ENCODE results near the gene SGMS2. TPM values are rescaled to one million over a fixed set of nuclear protein-coding genes. Genes with fewer than 3 reads are reported as not detected.

The SGMS2 gene
- total and polyA plus RNA-seq, 2 of the 4 experiments (the other 2 are of a cell fraction) = 13.4 to 37.5 TPM

- in situ Hi-C loops (cut with MboI; ENCODE audit: low sequenced_read_pairs) = no loop called here
- H4K5ac ChIP-seq (ENCODE audit: low read depth, low read length) = no peak overlapping the region
- no peak overlapping the region for H2AFZ ChIP-seq (replicated peaks; ENCODE audit: low read length, poor library complexity)
- ATAC-seq (ENCODE audit: low read depth) (no peak), DNase-seq (peak; percentile 63)
- ChIA-PET POLR2A (ENCODE audit: unreplicated experiment) (no interaction called here), CTCF (interaction anchor here (1.5 kb wide), 1 partner anchor 54 kb away, joined by 3 read pairs; no protein-coding TSS in a partner anchor)
- H2AK9ac ChIP-seq (replicated peaks; ENCODE audit: low read depth, low read length, poor library complexity) = peak overlapping the region; percentile 11
- peak overlapping the region; percentile 11; the same call in 1 of the 2 replicates for H3K23ac ChIP-seq (ENCODE audit: low read depth, low read length)
- no peak overlapping the region for H3K4ac ChIP-seq (ENCODE audit: low read depth, low read length)
- no peak overlapping the region for H3K18ac ChIP-seq (ENCODE audit: low read depth, low read length)
- no peaks in the 10 kb centered on the region for H4K20me1 ChIP-seq (ENCODE audit: insufficient read depth, low read length)
- dilution Hi-C loops (cut with HindIII; ENCODE audit: low sequenced_read_pairs, unreplicated experiment) = no loop called here
- intact Hi-C loops (cut with micrococcal nuclease) = no loop called here
- no peak overlapping the region for H4K91ac ChIP-seq (ENCODE audit: insufficient read depth, low read depth, low read length)
- no peaks in the 10 kb centered on the region; the same call in 1 of the 2 replicates for H3K9me1 ChIP-seq (ENCODE audit: insufficient read depth, low read length)
- H3K14ac ChIP-seq (replicated peaks; ENCODE audit: low read depth, low read length) = 0 out of 2 replicates have a peak overlapping the region, but pooled peaks have one; percentile 25
- H3K9ac ChIP-seq (ENCODE audit: low read depth, low read length) = no peak overlapping the region
- H3K4me3 ChIP-seq (ENCODE audit: insufficient read depth, low read depth, low read length) = no peak overlapping the region
- H3K56ac ChIP-seq (ENCODE audit: extremely low read depth, insufficient read depth, low read length) = no peak overlapping the region
- no peaks in the 10 kb centered on the region; a peak in 1 of 4 replicates for H3K79me1 ChIP-seq (ENCODE audit: low read depth in 1 of 2, low read length in 2 of 2)
- peak; percentile 14; the same call in 1 of the 2 replicates for TF ChIP-seq BHLHE40 (IDR thresholded peaks at IDR 0.05; ENCODE audit: low read depth, low read length)
- TF ChIP-seq MAFK (IDR thresholded peaks at IDR 0.05; ENCODE audit: low read depth, low read length) = no peak
- no peak overlapping the region for H2BK15ac ChIP-seq (ENCODE audit: low read depth, low read length)
- BruUV-seq (replicated peaks) = no TSS peak
- H3K27ac ChIP-seq (ENCODE audit: insufficient read depth, low read length) = no peak overlapping the region
- peaks cover 5% of the 10 kb centered on the region for H3K4me1 ChIP-seq (ENCODE audit: control insufficient read depth, insufficient read depth, low read length)
- no peak overlapping the region for H2BK120ac ChIP-seq (ENCODE audit: low read depth, low read length)
- no peaks in the 10 kb centered on the region for H3K27me3 ChIP-seq (ENCODE audit: control insufficient read depth, insufficient read depth, low read length)
- no peak overlapping the region for H4K8ac ChIP-seq (ENCODE audit: low read depth in 2 of 2, low read length in 2 of 2)
- WGBS, 2 experiments (ENCODE audit: extremely low coverage in 2 of 2, insufficient read length in 1 of 2) = 90% methylated on average over 2 of the region's 5 CpGs; no CpG with 5 or more reads in 1 of the 2 experiments
- H2BK20ac ChIP-seq (ENCODE audit: low read depth, low read length) = no peak overlapping the region
- no peak overlapping the region for H2AK5ac ChIP-seq (ENCODE audit: low read depth, low read length)
- H3K36me3 ChIP-seq (ENCODE audit: control insufficient read depth, insufficient read depth, low read length) = no peaks in the 10 kb centered on the region
- no peak overlapping the region for H3K4me2 ChIP-seq (ENCODE audit: low read depth, low read length)
- no peak overlapping the region for H2BK5ac ChIP-seq (ENCODE audit: low read depth, low read length, poor library complexity, severe bottlenecking)
- no peaks in the 10 kb centered on the region for H3K9me3 ChIP-seq (ENCODE audit: control insufficient read depth, insufficient read depth, low read length)
Measured at GRCh38 chr4:107862658-107863057, 37.9 kb downstream of the SGMS2 start.
